ENCODE data around the gene PANX3. TPM values are rescaled to one million over a fixed set of nuclear protein-coding genes. Genes with fewer than 3 reads are reported as not detected.

The PANX3 gene
- total RNA-seq, 1 donor from 2014 or later: not detected

DNA sequence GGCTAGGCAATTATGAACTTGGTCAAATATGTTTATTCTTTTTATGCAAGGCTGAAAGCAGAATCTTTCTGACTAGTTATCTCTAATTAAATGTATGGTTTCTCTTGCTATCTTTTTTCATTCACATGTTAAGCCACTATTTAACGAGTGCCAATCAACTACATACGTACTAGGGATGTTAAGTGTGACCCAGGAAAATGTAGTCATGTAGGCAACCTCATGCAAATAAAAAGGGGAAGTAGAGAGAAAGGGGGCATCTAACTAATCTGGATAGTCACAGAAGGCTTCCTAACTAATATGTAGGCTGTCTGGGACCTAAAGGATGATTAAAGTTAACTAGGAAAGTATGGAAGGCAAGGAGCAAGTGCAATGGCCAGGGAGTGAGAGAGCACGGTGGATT is 34.9 kb downstream of the PANX3 start:
- H3K27ac ChIP-seq (replicated peaks): no peak overlapping the region
- peaks cover 13% of the 10 kb centered on the region for H3K36me3 ChIP-seq
- intact Hi-C loops (cut with micrococcal nuclease): no loop called here
- TF ChIP-seq, protein P1, sequence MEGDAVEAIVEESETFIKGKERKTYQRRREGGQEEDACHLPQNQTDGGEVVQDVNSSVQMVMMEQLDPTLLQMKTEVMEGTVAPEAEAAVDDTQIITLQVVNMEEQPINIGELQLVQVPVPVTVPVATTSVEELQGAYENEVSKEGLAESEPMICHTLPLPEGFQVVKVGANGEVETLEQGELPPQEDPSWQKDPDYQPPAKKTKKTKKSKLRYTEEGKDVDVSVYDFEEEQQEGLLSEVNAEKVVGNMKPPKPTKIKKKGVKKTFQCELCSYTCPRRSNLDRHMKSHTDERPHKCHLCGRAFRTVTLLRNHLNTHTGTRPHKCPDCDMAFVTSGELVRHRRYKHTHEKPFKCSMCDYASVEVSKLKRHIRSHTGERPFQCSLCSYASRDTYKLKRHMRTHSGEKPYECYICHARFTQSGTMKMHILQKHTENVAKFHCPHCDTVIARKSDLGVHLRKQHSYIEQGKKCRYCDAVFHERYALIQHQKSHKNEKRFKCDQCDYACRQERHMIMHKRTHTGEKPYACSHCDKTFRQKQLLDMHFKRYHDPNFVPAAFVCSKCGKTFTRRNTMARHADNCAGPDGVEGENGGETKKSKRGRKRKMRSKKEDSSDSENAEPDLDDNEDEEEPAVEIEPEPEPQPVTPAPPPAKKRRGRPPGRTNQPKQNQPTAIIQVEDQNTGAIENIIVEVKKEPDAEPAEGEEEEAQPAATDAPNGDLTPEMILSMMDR (IDR thresholded peaks at IDR 0.05; ENCODE audit: borderline replicate concordance): no peak
- H3K4me3 ChIP-seq: no peak overlapping the region
- no peak for DNase-seq
- H3K9me3 ChIP-seq (replicated peaks): no peaks in the 10 kb centered on the region
- no peaks in the 10 kb centered on the region for H3K27me3 ChIP-seq (ENCODE audit: low read depth)
- peaks cover 7% of the 10 kb centered on the region for H3K4me1 ChIP-seq

DNA sequence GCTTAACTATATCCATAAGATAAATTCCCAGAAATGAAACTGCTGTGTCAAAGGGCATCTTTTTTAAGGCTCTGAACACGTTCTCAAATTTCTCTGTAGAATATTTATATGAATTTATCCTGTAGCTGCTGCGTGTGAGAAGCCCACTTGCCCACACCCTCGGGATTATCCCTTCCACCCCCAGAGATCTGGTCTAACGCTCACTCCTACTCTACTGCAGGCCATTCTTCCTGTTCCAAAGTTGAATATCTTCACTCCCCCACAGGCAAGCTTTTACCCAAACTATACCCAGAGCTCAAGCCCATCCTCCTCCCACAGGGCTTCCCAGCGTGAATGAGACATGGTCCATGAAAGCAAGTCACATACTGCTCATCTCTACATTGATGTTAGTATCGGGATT is 37.4 kb downstream of the PANX3 start:
- peaks cover 21% of the 10 kb centered on the region for H3K36me3 ChIP-seq
- H3K27me3 ChIP-seq (ENCODE audit: low read depth): no peaks in the 10 kb centered on the region
- H3K27ac ChIP-seq (replicated peaks): no peak overlapping the region
- DNase-seq: no peak
- no peaks in the 10 kb centered on the region for H3K9me3 ChIP-seq (replicated peaks)
- TF ChIP-seq, protein P1 (IDR thresholded peaks at IDR 0.05; ENCODE audit: borderline replicate concordance): no peak
- peaks cover 7% of the 10 kb centered on the region for H3K4me1 ChIP-seq
- intact Hi-C loops (cut with micrococcal nuclease): no loop called here
- no peak overlapping the region for H3K4me3 ChIP-seq

DNA sequence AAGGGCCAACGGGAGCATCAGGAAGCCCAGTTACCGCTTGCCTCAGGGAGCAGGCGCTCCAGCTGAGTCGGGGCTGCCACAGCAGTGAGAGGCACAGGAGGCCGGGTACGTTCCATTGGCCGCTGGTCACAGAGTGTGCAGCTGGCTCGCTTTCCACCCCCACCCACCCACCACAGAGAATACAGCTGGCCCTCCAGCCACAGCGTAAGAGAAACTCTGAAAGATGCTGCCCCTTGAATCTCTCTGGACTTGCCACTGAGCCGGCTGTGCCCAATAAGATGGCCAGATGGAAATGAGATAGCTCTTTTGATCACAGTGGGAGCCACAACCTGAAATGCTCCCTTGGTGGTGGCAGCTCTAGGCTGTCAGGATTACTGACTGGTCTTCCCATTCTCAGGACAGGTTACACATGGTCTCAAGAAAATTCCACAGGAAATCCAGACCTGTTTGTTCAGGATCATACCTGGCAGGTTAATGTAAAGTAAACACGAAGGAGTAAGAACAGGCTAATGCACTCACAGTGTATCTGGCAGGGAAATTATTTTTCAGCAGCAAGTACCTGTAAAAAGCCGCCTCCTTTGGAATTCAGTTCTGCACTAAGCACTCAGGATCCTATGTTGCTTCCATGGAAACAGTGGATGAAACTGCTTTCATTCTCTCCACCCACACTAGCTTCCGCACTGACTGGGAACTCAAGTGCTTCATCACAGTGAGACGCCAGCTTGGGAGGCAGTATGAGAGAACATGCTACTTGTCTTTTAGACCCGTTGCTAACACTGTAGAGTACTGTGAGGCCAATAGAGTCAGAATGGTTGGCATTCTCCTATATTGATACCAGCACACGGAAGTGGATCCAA is 45.8 kb downstream of the PANX3 start:
- Histone ChIP-seq H3K36me3 (peaks cover 12% of the 10 kb centered on the region), H3K9me3 (replicated peaks) (no peaks in the 10 kb centered on the region), H3K4me1 (no peaks in the 10 kb centered on the region), H3K27me3 (ENCODE audit: low read depth) (no peaks in the 10 kb centered on the region), H3K27ac (replicated peaks) (no peak overlapping the region), H3K4me3 (no peak overlapping the region)
- TF ChIP-seq, protein P1 (IDR thresholded peaks at IDR 0.05; ENCODE audit: borderline replicate concordance): no peak
- intact Hi-C loops (cut with micrococcal nuclease): no loop called here
- DNase-seq: no peak

DNA sequence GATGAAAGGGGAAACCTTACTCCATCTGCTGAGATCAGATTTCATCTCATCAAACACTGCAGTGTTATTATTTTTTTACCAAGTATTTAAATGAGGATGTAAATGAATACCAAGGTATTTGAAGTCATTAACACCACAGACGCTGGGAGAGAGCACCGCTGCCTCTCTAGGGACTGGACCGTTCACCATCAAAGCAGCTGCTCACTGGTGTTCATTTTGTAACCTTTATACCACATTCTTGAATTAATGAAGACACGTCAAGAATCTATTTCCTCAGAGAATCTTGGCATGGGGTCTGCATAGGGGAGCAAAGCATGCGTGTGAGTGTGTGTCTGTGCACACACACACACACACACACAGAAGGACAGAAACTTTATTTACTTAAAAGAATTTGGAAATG is 46.7 kb downstream of the PANX3 start:
- Histone ChIP-seq H3K9me3 (replicated peaks) (no peaks in the 10 kb centered on the region), H3K27me3 (ENCODE audit: low read depth) (no peaks in the 10 kb centered on the region), H3K4me1 (no peaks in the 10 kb centered on the region), H3K36me3 (peaks cover 11% of the 10 kb centered on the region), H3K4me3 (no peak overlapping the region), H3K27ac (replicated peaks) (no peak overlapping the region)
- DNase-seq: no peak
- TF ChIP-seq, protein P1 (IDR thresholded peaks at IDR 0.05; ENCODE audit: borderline replicate concordance): no peak
- intact Hi-C loops (cut with micrococcal nuclease): no loop called here

DNA sequence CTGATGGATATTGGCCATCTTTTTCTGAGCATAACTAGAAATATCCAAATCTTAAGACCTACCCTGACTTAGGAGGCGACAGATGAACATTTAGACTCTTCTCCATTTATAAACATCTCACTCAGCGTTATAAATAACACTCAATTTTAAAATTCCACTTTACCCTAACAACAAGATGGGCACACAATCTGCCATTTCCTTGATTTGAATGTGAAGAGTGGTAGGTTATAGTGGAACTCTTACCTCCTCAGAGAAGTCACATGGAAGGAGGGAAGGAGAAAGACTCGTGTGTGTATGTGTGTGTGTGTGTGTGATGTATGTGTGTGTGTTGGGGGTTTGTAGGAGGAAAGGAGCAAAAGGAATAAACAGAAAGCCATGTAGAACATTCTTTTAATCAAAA is 47.3 kb downstream of the PANX3 start:
- TF ChIP-seq, protein P1 (IDR thresholded peaks at IDR 0.05; ENCODE audit: borderline replicate concordance): no peak
- H3K27me3 ChIP-seq (ENCODE audit: low read depth): no peaks in the 10 kb centered on the region
- no peaks in the 10 kb centered on the region for H3K4me1 ChIP-seq
- DNase-seq: no peak
- no peaks in the 10 kb centered on the region for H3K9me3 ChIP-seq (replicated peaks)
- H3K27ac ChIP-seq (replicated peaks): no peak overlapping the region
- H3K36me3 ChIP-seq: peaks cover 11% of the 10 kb centered on the region
- intact Hi-C loops (cut with micrococcal nuclease): no loop called here
- no peak overlapping the region for H3K4me3 ChIP-seq

Data from left ventricle myocardium inferior (tissue), 1 donor.